ENCODE results near the gene FNIP2.

GRCh38 chr4:158766434-158767044 is 2.3 kb upstream of the FNIP2 start:
- TF ChIP-seq, protein P1, sequence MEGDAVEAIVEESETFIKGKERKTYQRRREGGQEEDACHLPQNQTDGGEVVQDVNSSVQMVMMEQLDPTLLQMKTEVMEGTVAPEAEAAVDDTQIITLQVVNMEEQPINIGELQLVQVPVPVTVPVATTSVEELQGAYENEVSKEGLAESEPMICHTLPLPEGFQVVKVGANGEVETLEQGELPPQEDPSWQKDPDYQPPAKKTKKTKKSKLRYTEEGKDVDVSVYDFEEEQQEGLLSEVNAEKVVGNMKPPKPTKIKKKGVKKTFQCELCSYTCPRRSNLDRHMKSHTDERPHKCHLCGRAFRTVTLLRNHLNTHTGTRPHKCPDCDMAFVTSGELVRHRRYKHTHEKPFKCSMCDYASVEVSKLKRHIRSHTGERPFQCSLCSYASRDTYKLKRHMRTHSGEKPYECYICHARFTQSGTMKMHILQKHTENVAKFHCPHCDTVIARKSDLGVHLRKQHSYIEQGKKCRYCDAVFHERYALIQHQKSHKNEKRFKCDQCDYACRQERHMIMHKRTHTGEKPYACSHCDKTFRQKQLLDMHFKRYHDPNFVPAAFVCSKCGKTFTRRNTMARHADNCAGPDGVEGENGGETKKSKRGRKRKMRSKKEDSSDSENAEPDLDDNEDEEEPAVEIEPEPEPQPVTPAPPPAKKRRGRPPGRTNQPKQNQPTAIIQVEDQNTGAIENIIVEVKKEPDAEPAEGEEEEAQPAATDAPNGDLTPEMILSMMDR (IDR thresholded peaks at IDR 0.05; ENCODE audit: borderline replicate concordance, extremely low read depth, low read length, poor library complexity, severe bottlenecking), result no peak
- TF ChIP-seq EZH2 (IDR thresholded peaks at IDR 0.05; ENCODE audit: borderline replicate concordance, low read depth, low read length, severe bottlenecking), result no peak
